H1 (cell line): Measurements from ENCODE around the gene SPDYE3. TPM values are rescaled to one million over a fixed set of nuclear protein-coding genes. Genes with fewer than 3 reads are reported as not detected.
"Not testable (repeated sequence)": the region's sequence is repeated elsewhere in the genome, so short reads cannot be mapped to it uniquely, and the experiment has no call there.

Experiments used
- CTCF ChIA-PET: fragments of 300-600 bp; sonication (Branson Sonifier 250); formaldehyde crosslinking; loops from one replicate; lab custom pipeline; 2021; ENCODE audit not compliant: partially characterized antibody; lab: Charles Lee
- POLR2A ChIA-PET: fragments of 300-600 bp; sonication (Branson Sonifier 250); formaldehyde crosslinking; loops from one replicate; lab custom pipeline; 2021; ENCODE audit warnings: inconsistent platforms; ENCODE audit not compliant: partially characterized antibody; lab: Charles Lee
- DNase-seq, 2 experiments: peaks; one replicate each; pipeline versions ENCODE4 v3.0.0 to v3.0.0-alpha.2; 2010 to 2022; ENCODE audit warnings: low spot score in 2 of 2, low read depth in 1 of 2, mixed read lengths in 1 of 2
- FAIRE-seq: peaks from 2 replicates; lab custom pipeline; 2011; peaks lifted over from hg19 to GRCh38; lab: Jason Lieb, UNC
- H2AFZ ChIP-seq: 2 replicates; pipeline ENCODE4 v1.8.1; 2012; ENCODE audit warnings: low read length, inconsistent platforms
- H2AK5ac ChIP-seq: 2 replicates; pipeline ENCODE4 v1.6.1; 2013; ENCODE audit warnings: low read depth, low read length
- H2BK120ac ChIP-seq: replicated peaks from 2 replicates; pipeline ENCODE3; 2013; ENCODE audit warnings: low read depth, low read length, inconsistent platforms
- H2BK12ac ChIP-seq: 2 replicates; pipeline ENCODE4 v1.6.1; 2013; ENCODE audit warnings: low read depth, low read length
- H2BK15ac ChIP-seq: 2 replicates; pipeline ENCODE4 v1.6.1; 2013; ENCODE audit warnings: low read length
- H2BK20ac ChIP-seq: 2 replicates; pipeline ENCODE4 v1.6.1; 2013; ENCODE audit warnings: low read length
- H2BK5ac ChIP-seq: 2 replicates; pipeline ENCODE4 v1.6.1; 2013; ENCODE audit warnings: low read depth, low read length
- H3K14ac ChIP-seq: 2 replicates; pipeline ENCODE4 v1.6.1; 2013; ENCODE audit warnings: inconsistent platforms; ENCODE audit not compliant: insufficient read length
- H3K18ac ChIP-seq: 2 replicates; pipeline ENCODE4 v1.6.1; 2013; ENCODE audit warnings: low read length; ENCODE audit errors: extremely low read depth
- H3K23ac ChIP-seq: 2 replicates; pipeline ENCODE4 v1.6.1; 2013; ENCODE audit warnings: inconsistent platforms; ENCODE audit not compliant: insufficient read length
- H3K23me2 ChIP-seq: 2 replicates; pipeline ENCODE4 v1.6.1; 2013; ENCODE audit warnings: low read depth, low read length
- H3K27ac ChIP-seq: 2 replicates; pipeline ENCODE4 v1.6.1; 2011; ENCODE audit warnings: low read depth, low read length, inconsistent platforms
- H3K27me3 ChIP-seq, 4 experiments: replicated peaks in 1 of 4; 1 replicate in 1 of 4; 2 replicates in 3 of 4; pipeline versions ENCODE4 v1.6.1 to v1.8.1; 2011 to 2013; ENCODE audit warnings: low read length in 3 of 4, mild to moderate bottlenecking in 3 of 4, inconsistent platforms in 2 of 4, mixed read lengths in 2 of 4, moderate library complexity in 1 of 4; ENCODE audit not compliant: control insufficient read depth in 3 of 4, insufficient read depth in 3 of 4; ENCODE audit errors: extremely low read depth in 1 of 4
- H3K36me3 ChIP-seq, 4 experiments: 2 replicates each; pipeline versions ENCODE4 v1.6.1 to v1.8.1; 2011 to 2013; ENCODE audit warnings: mild to moderate bottlenecking in 4 of 4, low read length in 3 of 4, moderate library complexity in 2 of 4, control low read depth in 1 of 4, inconsistent platforms in 1 of 4; ENCODE audit not compliant: insufficient read depth in 4 of 4, control insufficient read depth in 2 of 4
- H3K4ac ChIP-seq: replicated peaks from 2 replicates; pipeline ENCODE3; 2013; ENCODE audit warnings: low read length, low read depth, mixed read lengths, inconsistent platforms; ENCODE audit not compliant: insufficient read length
- H3K4me1 ChIP-seq, 4 experiments: replicated peaks in 1 of 4; 1 replicate in 1 of 4; 2 replicates in 3 of 4; pipeline versions ENCODE4 v1.6.1 to v1.8.1; 2011 to 2013; ENCODE audit warnings: low read length in 3 of 4, inconsistent platforms in 2 of 4, mixed read lengths in 1 of 4; ENCODE audit not compliant: insufficient read depth in 4 of 4, control insufficient read depth in 3 of 4
- H3K4me2 ChIP-seq, 2 experiments: 2 replicates each; pipeline versions ENCODE4 v1.6.1 to v1.8.1; 2011 to 2013; ENCODE audit warnings: low read depth in 2 of 2, low read length in 2 of 2, control low read depth in 1 of 2, inconsistent platforms in 1 of 2, mild to moderate bottlenecking in 1 of 2; ENCODE audit not compliant: insufficient read depth in 1 of 2
- H3K4me3 ChIP-seq, 4 experiments: fragments of 200-600, 300-600 bp in 1 of 4; sonication (generic), shearing (Covaris generic), sonication (Bioruptor Twin) in 1 of 4; 2 replicates each; pipeline versions ENCODE4 v1.5.1 to v1.8.1; 2011 to 2016; ENCODE audit warnings: low read length in 4 of 4, low read depth in 3 of 4, control low read depth in 2 of 4, inconsistent platforms in 2 of 4, mild to moderate bottlenecking in 2 of 4, mixed read lengths in 1 of 4, moderate library complexity in 1 of 4; ENCODE audit not compliant: insufficient read depth in 2 of 4; ENCODE audit errors: extremely low read depth in 1 of 4
- H3K56ac ChIP-seq: replicated peaks from 2 replicates; pipeline ENCODE3; 2013; ENCODE audit warnings: low read depth, mild to moderate bottlenecking, mixed read lengths, low read length, inconsistent platforms; ENCODE audit not compliant: insufficient read length
- H3K79me1 ChIP-seq: 2 replicates; pipeline ENCODE4 v1.6.1; 2013; ENCODE audit warnings: low read depth, low read length, control low read depth
- H3K79me2 ChIP-seq, 2 experiments: 2 replicates each; pipeline versions ENCODE4 v1.6.1 to v1.8.1; 2012 to 2013; ENCODE audit warnings: low read length in 2 of 2, mild to moderate bottlenecking in 2 of 2, inconsistent platforms in 1 of 2; ENCODE audit not compliant: insufficient read depth in 2 of 2, control insufficient read depth in 1 of 2
- H3K9ac ChIP-seq, 4 experiments: replicated peaks in 1 of 4; 1 replicate in 1 of 4; 2 replicates in 3 of 4; pipeline versions ENCODE4 v1.6.1 to v1.8.1; 2011 to 2013; ENCODE audit warnings: low read depth in 3 of 4, low read length in 3 of 4, control low read depth in 2 of 4, mild to moderate bottlenecking in 2 of 4, moderate library complexity in 2 of 4, inconsistent platforms in 1 of 4; ENCODE audit errors: extremely low read depth in 1 of 4
- H3K9me3 ChIP-seq, 2 experiments: 2 replicates each; pipeline versions ENCODE4 v1.6.1 to v1.8.1; 2012 to 2013; ENCODE audit warnings: mild to moderate bottlenecking in 2 of 2, moderate library complexity in 2 of 2, control low read depth in 1 of 2, inconsistent platforms in 1 of 2, low read depth in 1 of 2, low read length in 1 of 2, mixed read lengths in 1 of 2; ENCODE audit not compliant: insufficient read depth in 2 of 2
- H4K20me1 ChIP-seq, 2 experiments: replicated peaks in 1 of 2; 2 replicates each; pipeline versions ENCODE3 to v1.8.1; 2011 to 2013; ENCODE audit warnings: inconsistent platforms in 2 of 2, low read length in 2 of 2, mild to moderate bottlenecking in 1 of 2; ENCODE audit not compliant: insufficient read depth in 2 of 2, control insufficient read depth in 1 of 2
- H4K5ac ChIP-seq: 2 replicates; pipeline ENCODE4 v1.6.1; 2013; ENCODE audit warnings: low read length, low read depth, mixed read lengths, inconsistent platforms; ENCODE audit not compliant: insufficient read length
- H4K8ac ChIP-seq: 2 replicates; pipeline ENCODE4 v1.8.0; 2013; ENCODE audit warnings: mild to moderate bottlenecking, moderate library complexity, low read length, inconsistent platforms; ENCODE audit not compliant: insufficient read depth; ENCODE audit errors: extremely low read depth
- H4K91ac ChIP-seq: replicated peaks from 2 replicates; pipeline ENCODE3; 2013; ENCODE audit warnings: low read length, mixed read lengths, inconsistent platforms; ENCODE audit not compliant: insufficient read length
- WGBS, 2 experiments: shearing (Covaris generic) in 1 of 2; methylation state at CpG; one replicate each; pipeline versions ENCODE4 v1.1.6 to v1.1.7; 2013 to 2015; ENCODE audit warnings: low lambda C conversion rate in 2 of 2, mixed read lengths in 2 of 2, inconsistent platforms in 1 of 2, low coverage in 1 of 2, missing lambda C conversion rate in 1 of 2; ENCODE audit not compliant: insufficient replicate concordance in 2 of 2, insufficient coverage in 1 of 2, insufficient read length in 1 of 2; ENCODE audit errors: extremely low coverage in 1 of 2, missing lambda C conversion rate in 1 of 2; 5-methylcytosine and 5-hydroxymethylcytosine counted together
- polyA plus RNA-seq, 7 experiments: library from polyadenylated mRNA; depleted of rRNA in 3 of 7; stranded (reverse) in 5 of 7; unstranded in 2 of 7; fragments of >200 nt in 5 of 7; fragments of 200-250 nt in 2 of 7; gene quantifications; 1 replicate in 5 of 7; 2 replicates in 1 of 7; 4 replicates in 1 of 7; pipeline versions ENCODE4 v1.2.1 to v1.2.3, GENCODE V29; 2011 to 2013; ENCODE audit warnings: missing spikeins in 2 of 7, mixed read lengths in 2 of 7
- total RNA-seq: library from RNA; stranded (reverse); fragmentation: NEBNext Ultra II Directional; extraction: Animal tissue kit (Norgen Biotek cat#: 25700); gene quantifications from 2 replicates; pipeline ENCODE4 v1.2.1, GENCODE V29; 2021

Gene SPDYE3
- total and polyA plus RNA-seq, 2 of the 8 experiments (the other 6 are each of a cell fraction or from before 2014, with no cell fraction given) = not detected

DNA sequence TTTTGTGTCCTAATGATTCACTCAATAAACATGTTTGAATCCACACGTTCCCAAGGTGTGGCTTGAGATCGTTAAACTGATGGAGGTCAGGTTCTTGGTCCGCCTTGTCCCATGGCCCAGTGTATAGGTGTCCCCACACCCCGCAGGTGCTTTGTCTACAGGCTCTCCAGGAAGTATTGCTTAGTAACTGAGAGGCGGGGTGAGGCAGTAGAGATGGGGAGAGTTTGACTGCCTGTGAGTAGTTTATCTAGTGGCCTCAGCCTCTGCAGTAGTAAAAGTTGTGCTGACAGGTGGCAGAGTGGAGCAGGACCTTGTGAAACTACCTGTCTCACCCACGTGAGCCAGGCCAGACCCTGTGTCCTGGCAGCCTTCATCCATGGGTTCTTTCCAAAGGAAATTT is 33.8 kb downstream of the SPDYE3 start:
- H3K18ac ChIP-seq, H2BK120ac ChIP-seq, H3K79me2 ChIP-seq, H2BK15ac ChIP-seq, H3K4me3 ChIP-seq, H3K23me2 ChIP-seq, H3K27me3 ChIP-seq, H3K4ac ChIP-seq, H4K5ac ChIP-seq, H3K9me3 ChIP-seq, H3K56ac ChIP-seq, H2AFZ ChIP-seq, CTCF ChIA-PET, H4K91ac ChIP-seq, H3K4me1 ChIP-seq, H4K8ac ChIP-seq, H3K9ac ChIP-seq, H2BK20ac ChIP-seq, POLR2A ChIA-PET, H3K14ac ChIP-seq, H3K23ac ChIP-seq, H4K20me1 ChIP-seq, DNase-seq, H2BK5ac ChIP-seq, FAIRE-seq, H2BK12ac ChIP-seq, H3K27ac ChIP-seq, H3K79me1 ChIP-seq, H3K4me2 ChIP-seq, H2AK5ac ChIP-seq: not testable (repeated sequence)
- WGBS, 2 experiments = 76% methylated on average over 6 of the region's 6 CpGs; no CpG with 5 or more reads in 1 of the 2 experiments
- H3K36me3 ChIP-seq = peaks cover 0 to 26% (median 11%) of the 10 kb centered on the region in 4 experiments; a peak in 6 of 8 replicates
